ENCODE results near the gene SPDEF.
A peak's percentile ranks its signal among the peaks of the same experiment; 100 is the strongest.

Gene SPDEF

DNA sequence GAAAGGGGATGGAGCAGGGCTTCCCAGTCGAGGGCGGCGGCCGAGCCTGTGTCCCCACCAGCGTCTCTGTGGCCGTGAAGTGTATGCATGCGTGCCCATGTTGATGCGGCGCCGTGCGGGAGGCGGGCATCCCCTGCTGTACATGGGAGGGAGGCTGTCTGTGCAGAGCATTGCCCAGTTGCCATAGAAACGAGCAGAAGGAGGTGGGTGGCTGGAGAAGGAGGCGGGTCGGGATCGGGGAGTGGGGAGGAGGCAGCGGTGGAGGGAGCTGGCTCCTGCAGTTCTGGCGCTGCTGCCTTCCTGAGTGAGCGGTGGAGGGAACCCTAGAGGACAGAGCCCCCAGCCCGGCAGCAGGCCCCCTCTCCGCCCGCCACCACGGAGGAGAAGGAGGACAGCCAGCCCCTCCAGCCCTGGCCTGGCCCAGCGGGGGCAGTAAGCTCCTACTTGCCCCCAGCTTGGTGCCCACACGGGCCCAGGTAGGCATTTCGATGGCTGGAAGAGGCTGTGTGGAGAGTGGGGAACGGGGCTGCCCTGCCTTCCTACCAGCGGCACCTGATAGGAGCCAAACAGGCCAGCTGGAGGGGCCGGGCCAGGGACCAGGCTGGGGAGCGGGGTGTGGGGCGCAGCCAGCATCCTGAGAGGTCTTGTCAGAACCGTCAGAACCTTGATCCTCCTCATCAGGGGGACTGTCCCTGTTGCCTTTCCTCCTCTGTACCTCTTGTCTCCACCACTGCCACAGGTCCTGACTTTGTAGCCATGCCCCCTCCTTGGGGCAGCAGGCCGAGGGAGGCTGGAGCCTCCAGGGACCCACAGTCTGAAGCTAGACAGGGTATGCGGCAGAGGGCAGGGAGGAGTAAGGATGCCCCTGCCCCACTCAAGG, 41.3 kb downstream of the SPDEF start:
- DNase-seq (ENCODE audit: low spot score), result peak; percentile 73

DNA sequence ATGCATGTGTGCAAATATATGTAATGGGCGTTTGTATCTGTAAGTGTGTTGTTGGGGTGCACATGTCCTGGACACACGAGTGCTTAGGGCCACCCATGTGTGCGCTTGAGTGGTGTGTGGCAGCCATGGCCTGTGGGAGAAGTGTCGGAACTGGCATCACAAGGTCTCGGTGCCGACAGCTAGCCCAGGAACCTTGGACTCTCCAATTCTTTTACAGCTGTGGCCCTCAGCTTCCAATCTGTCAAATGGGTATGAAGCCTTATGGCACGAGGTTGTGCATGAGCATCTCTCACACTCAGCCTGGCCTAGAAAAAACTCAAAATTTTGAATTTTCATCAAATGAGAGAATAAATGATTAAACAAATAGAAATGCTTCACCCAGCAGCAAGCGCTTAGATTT, 42.0 kb downstream of the SPDEF start:
- no peak for DNase-seq (ENCODE audit: low spot score)

DNA sequence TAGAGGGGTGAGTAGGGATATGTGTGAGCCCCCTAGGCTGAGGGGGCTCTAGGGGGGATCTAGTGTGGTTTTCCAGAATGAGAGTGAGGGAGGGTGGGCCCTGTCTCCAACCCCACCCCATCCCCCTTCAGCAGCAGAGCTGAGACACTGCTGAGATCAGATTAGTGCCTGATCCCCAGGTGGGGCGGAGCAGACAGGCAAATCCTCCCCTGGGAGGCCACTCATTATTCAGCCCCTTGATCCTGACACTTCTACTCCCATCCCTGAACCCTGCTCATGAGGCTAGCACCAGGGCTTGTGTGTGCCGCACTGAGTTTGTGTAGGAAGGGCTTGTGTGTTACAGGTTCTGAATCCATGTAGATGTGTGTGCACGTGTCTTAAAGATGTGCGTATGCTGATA, 42.5 kb downstream of the SPDEF start:
- DNase-seq (ENCODE audit: low spot score), result no peak

GRCh38 chr6:34512738-34513115, 43.4 kb downstream of the SPDEF start:
- no peak for DNase-seq (ENCODE audit: low spot score)

- no peak for DNase-seq (ENCODE audit: low spot score)
These were observed 44.0 kb downstream of the SPDEF start for GRCh38 chr6:34511915-34512737.

DNA sequence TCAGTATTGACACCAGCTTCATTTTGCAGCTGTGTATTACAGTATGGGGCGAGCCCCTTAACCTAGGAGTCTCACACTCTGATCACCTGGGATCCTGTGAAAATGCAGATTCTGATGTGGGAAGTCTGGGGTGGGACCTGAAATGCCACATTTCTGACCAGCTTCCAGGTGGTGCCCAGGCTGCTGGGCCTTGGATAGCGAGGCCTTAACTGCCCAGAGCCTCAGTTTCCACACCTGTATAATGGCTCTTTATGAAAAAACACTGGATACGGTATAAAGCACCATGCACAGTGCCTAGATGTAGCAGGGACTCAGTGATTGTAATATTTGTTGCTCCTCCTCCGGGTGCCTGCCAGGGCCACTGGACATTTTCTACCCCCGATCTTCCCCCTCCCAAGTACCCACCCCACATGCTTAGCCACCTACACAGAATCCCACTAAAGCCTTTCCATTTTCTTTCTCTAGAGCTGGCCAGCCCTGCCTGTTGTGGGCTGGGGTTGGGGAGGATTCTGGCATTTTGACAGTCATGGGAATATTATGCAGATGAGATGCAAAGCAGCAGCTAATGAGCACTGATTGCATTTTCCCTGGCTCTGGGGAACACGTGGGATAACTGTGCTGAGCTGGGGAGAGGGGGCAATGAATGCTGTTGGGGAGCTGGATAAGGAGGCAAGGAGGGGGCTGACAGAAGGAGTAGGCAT, 44.8 kb downstream of the SPDEF start:
- DNase-seq (ENCODE audit: low spot score), result peak; percentile 57

GRCh38 chr6:34510299-34510698, 45.8 kb downstream of the SPDEF start:
- DNase-seq (ENCODE audit: low spot score), result no peak

- no peak for DNase-seq (ENCODE audit: low spot score)
These were observed 46.3 kb downstream of the SPDEF start for GRCh38 chr6:34509782-34510181.

GRCh38 chr6:34508425-34508824, 47.7 kb downstream of the SPDEF start:
- DNase-seq (ENCODE audit: low spot score), result no peak

DNA sequence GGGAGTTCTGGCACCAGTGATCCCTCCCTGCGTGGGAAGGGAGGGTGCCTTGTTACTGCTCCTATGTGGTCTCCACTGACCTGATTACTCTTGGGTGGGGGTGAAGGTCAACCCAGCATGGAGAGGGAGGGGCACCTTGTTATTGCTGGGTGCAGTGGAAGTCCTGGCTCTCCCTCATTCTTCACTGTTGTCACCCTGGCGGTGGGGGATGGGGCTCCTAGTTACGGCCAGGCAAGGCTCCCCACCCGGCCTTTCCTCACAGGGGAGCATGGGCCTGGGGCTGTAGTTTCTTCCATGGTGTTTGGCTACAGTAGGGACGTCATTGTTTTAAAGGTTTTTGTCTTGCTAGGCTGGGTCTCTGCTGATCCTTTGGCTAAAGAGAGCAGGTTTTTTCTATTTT, 49.4 kb downstream of the SPDEF start:
- DNase-seq (ENCODE audit: low spot score), result no peak

- no peak for DNase-seq (ENCODE audit: low spot score)
These were observed 58.7 kb downstream of the SPDEF start for GRCh38 chr6:34497411-34497810.

DNA sequence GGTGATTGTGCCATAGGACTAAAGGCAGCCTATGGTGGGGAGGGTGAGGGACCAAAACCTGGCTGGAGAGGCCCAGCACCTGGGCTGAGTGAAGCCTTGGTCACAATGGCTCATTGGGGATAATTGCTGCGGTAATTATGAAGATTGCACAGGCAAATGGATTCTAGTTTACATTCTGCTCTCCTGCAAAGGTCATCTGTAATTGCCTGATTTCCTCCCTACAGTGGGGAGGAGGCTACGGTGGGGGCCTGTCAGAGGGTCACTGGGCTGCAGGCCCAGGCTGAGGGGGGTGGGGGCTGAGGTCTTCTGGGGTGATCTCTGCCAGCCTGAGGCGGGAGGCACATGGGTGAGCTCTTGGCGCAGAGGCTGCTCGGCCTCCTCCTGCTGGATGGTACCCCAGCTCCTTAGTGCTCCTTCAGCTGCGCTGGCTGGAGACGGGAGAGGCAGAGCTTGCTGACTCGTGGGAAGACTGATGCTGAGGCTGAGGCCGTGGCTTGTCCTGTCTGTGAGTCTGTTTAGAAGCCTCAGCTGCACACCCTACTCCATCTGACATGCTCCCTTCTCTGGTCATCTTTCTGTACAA, 59.9 kb downstream of the SPDEF start:
- no peak for DNase-seq (ENCODE audit: low spot score)

GRCh38 chr6:34494973-34495372, 61.2 kb downstream of the SPDEF start:
- no peak for DNase-seq (ENCODE audit: low spot score)

GRCh38 chr6:34493344-34493743, 62.8 kb downstream of the SPDEF start:
- DNase-seq (ENCODE audit: low spot score), result no peak

GRCh38 chr6:34491091-34491430, 65.1 kb downstream of the SPDEF start:
- no peak for DNase-seq (ENCODE audit: low spot score)

DNA sequence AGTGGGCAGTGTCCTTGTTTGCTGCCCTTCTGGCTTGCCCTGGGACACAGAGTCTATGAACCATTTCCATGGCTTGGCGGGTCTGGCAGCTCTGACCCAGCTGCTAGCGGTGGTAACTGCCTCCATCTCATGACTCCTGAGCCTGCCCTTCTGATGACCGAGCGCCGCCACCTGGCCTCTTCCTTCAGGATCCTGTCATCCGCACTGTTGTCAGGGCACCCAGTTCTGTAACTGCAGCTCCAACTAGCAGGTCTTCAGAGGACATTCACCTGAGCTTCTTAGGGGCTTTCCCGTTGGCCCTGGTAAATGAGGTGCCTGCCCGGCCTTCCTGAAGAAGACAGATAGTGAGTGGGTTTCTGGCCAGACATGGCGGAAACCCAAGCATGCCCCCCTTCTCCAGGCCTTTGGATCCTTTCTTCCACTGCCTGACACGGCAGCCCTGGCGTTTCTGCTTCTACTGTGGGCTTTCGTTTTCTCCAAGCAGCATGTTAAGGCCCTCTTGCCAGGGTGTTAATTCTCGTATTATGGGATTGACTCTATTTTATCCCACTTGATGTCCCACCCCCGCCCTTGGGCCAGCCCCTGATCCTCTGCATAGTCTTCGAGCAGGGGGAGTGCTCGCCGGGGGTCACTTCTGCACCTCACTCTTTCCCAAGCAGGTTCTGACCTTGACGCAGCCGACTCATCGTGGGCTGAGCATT, 65.6 kb downstream of the SPDEF start:
- DNase-seq (ENCODE audit: low spot score), result no peak

GRCh38 chr6:34489207-34489805, 66.8 kb downstream of the SPDEF start:
- DNase-seq (ENCODE audit: low spot score), result no peak
